ENCODE measurements around the gene ZMYM1. TPM values are rescaled to one million over a fixed set of nuclear protein-coding genes. Genes with fewer than 3 reads are reported as not detected.
A peak's percentile ranks its signal among the peaks of the same experiment; 100 is the strongest.
"Not testable (repeated sequence)": the region's sequence is repeated elsewhere in the genome, so short reads cannot be mapped to it uniquely, and the experiment has no call there.

ZMYM1 gene
- total and polyA plus RNA-seq, 4 donors = 4.5 to 16.4 (median 10.3) TPM

- Histone ChIP-seq H3K9me3 (ENCODE audit: control insufficient read depth, low read length) (peaks cover 6% of the 10 kb centered on the region), H3K4me1 (ENCODE audit: control insufficient read depth in 1 of 2, insufficient read depth in 2 of 2, low read length in 2 of 2) (no peaks in the 10 kb centered on the region), H3K4me3 (ENCODE audit: low read length in 2 of 2) (no peak overlapping the region), H3K27me3 (ENCODE audit: control insufficient read depth in 1 of 2, insufficient read depth in 2 of 2, low read length in 1 of 2) (no peaks in the 10 kb centered on the region), H3K36me3 (ENCODE audit: control insufficient read depth in 1 of 2, insufficient read depth in 2 of 2, low read length in 1 of 2) (no peaks in the 10 kb centered on the region), H3K27ac (ENCODE audit: low read depth in 1 of 2, low read length in 2 of 2) (no peak overlapping the region)
- DNase-seq (no peak), ATAC-seq (ENCODE audit: low FRiP score) (no peak)
- 82 to 83% methylated on average over 2 of the region's 2 CpGs for WGBS, 2 donors
- intact Hi-C loops (cut with DNase I) = no loop called here
These were observed 20.2 kb upstream of the ZMYM1 start for GRCh38 chr1:35058988-35059387.

GRCh38 chr1:35062518-35063196 lies 16.5 kb upstream of the ZMYM1 start:
- Histone ChIP-seq H3K27ac (ENCODE audit: low read depth in 1 of 2, low read length in 2 of 2) (no peak overlapping the region), H3K4me3 (ENCODE audit: low read length in 2 of 2) (no peak overlapping the region), H3K27me3 (ENCODE audit: control insufficient read depth in 1 of 2, insufficient read depth in 2 of 2, low read length in 1 of 2) (no peaks in the 10 kb centered on the region), H3K4me1 (ENCODE audit: control insufficient read depth in 1 of 2, insufficient read depth in 2 of 2, low read length in 2 of 2) (no peaks in the 10 kb centered on the region), H3K9me3 (ENCODE audit: control insufficient read depth, low read length) (peaks cover 6% of the 10 kb centered on the region), H3K36me3 (ENCODE audit: control insufficient read depth in 1 of 2, insufficient read depth in 2 of 2, low read length in 1 of 2) (no peaks in the 10 kb centered on the region)
- 29 to 49% methylated on average over 4 of the region's 4 CpGs for WGBS, 2 donors
- ATAC-seq (ENCODE audit: low FRiP score) (no peak), DNase-seq (peak in 1 of 2 donors; percentile 48)
- intact Hi-C loops (cut with DNase I) = no loop called here

GRCh38 chr1:35064265-35064664 lies 14.9 kb upstream of the ZMYM1 start:
- no peak for ATAC-seq (ENCODE audit: low FRiP score)
- H3K36me3 ChIP-seq (ENCODE audit: control insufficient read depth in 1 of 2, insufficient read depth in 2 of 2, low read length in 1 of 2) = no peaks in the 10 kb centered on the region
- intact Hi-C loops (cut with DNase I) = no loop called here
- H3K27me3 ChIP-seq (ENCODE audit: control insufficient read depth in 1 of 2, insufficient read depth in 2 of 2, low read length in 1 of 2) = no peaks in the 10 kb centered on the region
- H3K27ac ChIP-seq (ENCODE audit: low read depth in 1 of 2, low read length in 2 of 2) = no peak overlapping the region
- WGBS, 2 donors = 70 to 82% methylated on average over 2 of the region's 2 CpGs
- no peak for DNase-seq
- no peaks in the 10 kb centered on the region for H3K4me1 ChIP-seq (ENCODE audit: control insufficient read depth in 1 of 2, insufficient read depth in 2 of 2, low read length in 2 of 2)
- no peak overlapping the region for H3K4me3 ChIP-seq (ENCODE audit: low read length in 2 of 2)
- peaks cover 3% of the 10 kb centered on the region for H3K9me3 ChIP-seq (ENCODE audit: control insufficient read depth, low read length)

DNA sequence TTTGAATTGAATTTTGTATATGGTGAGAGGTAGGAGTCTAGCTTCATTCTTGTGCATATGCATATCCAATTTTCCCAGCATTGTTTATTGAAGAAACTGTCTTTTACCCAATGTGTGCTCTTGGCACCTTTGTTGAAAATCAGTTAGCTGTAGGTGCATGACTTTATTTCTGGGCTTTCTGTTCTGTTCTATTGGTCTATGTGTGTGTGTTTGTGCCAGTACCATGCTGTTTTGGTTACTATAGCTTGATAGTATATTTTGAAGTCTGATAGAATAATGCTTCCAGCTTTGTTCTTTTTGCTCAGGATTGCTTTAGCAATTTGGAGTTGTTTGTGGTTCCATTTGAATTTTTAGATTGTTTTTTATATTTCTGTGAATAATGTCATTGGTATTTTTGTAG lies 9.4 kb upstream of the ZMYM1 start:
- no peak for ATAC-seq (ENCODE audit: low FRiP score)
- Histone ChIP-seq H3K9me3 (ENCODE audit: control insufficient read depth, low read length) (no peaks in the 10 kb centered on the region), H3K36me3 (ENCODE audit: control insufficient read depth in 1 of 2, insufficient read depth in 2 of 2, low read length in 1 of 2) (no peaks in the 10 kb centered on the region), H3K4me1 (ENCODE audit: control insufficient read depth in 1 of 2, insufficient read depth in 2 of 2, low read length in 2 of 2) (no peaks in the 10 kb centered on the region), H3K27ac (ENCODE audit: low read depth in 1 of 2, low read length in 2 of 2) (no peak overlapping the region), H3K4me3 (ENCODE audit: low read length in 2 of 2) (no peak overlapping the region), H3K27me3 (ENCODE audit: control insufficient read depth in 1 of 2, insufficient read depth in 2 of 2, low read length in 1 of 2) (no peaks in the 10 kb centered on the region)
- intact Hi-C loops (cut with DNase I) = no loop called here
- no peak for DNase-seq

DNA sequence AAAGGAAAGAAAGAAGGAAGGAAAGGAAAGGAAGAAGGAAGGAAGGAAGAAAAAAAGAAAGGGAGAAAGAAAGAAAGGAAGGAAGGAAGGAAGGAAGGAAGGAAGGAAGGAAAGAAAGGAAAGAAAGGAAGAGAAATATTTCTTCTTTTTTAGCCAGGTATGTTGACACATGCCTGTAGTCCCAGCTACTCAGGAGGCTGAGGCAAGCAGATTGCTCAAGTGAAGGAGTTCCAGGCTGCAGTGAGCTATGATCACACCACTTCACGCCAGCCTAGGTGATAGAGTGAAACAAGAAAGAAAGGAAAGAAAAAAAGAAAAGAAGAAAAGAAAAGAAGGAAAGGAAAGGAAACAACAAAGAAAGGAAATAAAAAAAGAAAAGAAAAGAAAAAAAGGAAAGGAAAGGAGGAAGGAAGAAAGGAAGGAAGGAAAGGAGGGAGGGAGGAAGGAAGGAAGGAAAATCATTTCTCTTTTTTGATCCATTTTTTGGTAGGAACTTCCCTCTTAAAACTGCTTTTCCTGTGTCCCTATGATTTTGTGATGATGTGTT lies 5.8 kb upstream of the ZMYM1 start:
- H3K9me3 ChIP-seq (ENCODE audit: control insufficient read depth, low read length) = no peaks in the 10 kb centered on the region
- H3K27me3 ChIP-seq (ENCODE audit: control insufficient read depth in 1 of 2, insufficient read depth in 2 of 2, low read length in 1 of 2) = no peaks in the 10 kb centered on the region
- DNase-seq (no peak), ATAC-seq (ENCODE audit: low FRiP score) (no peak)
- H3K27ac ChIP-seq (ENCODE audit: low read depth in 1 of 2, low read length in 2 of 2) = no peak overlapping the region
- no peaks in the 10 kb centered on the region for H3K4me1 ChIP-seq (ENCODE audit: control insufficient read depth in 1 of 2, insufficient read depth in 2 of 2, low read length in 2 of 2)
- no peaks in the 10 kb centered on the region for H3K36me3 ChIP-seq (ENCODE audit: control insufficient read depth in 1 of 2, insufficient read depth in 2 of 2, low read length in 1 of 2)
- 75 to 83% methylated on average over 1 of the region's 1 CpG for WGBS, 2 donors
- no peak overlapping the region for H3K4me3 ChIP-seq (ENCODE audit: low read length in 2 of 2)
- intact Hi-C loops (cut with DNase I) = no loop called here

DNA sequence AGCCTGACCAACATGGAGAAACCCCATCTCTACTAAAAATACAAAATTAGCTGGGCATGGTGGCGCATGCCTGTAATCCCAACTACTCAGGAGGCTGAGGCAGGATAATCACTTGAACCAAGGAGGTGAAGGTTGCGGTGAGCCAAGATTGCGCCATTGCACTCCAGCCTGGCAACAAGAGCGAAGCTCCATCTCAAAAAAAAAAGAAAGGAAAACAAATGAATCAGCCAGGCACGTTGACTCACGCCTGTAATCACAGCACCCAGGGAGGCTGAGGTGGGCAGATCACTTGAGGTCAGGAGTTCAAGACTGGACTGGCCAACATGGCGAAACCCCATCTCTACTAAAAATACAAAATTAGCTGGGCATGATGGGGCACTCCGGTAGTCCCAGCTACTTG lies 2.8 kb upstream of the ZMYM1 start:
- ATAC-seq (ENCODE audit: low FRiP score); H3K4me1 ChIP-seq (ENCODE audit: control insufficient read depth in 1 of 2, insufficient read depth in 2 of 2, low read length in 2 of 2); H3K4me3 ChIP-seq (ENCODE audit: low read length in 2 of 2); H3K36me3 ChIP-seq (ENCODE audit: control insufficient read depth in 1 of 2, insufficient read depth in 2 of 2, low read length in 1 of 2); H3K27ac ChIP-seq (ENCODE audit: low read depth in 1 of 2, low read length in 2 of 2); DNase-seq; intact Hi-C loops (cut with DNase I); H3K27me3 ChIP-seq (ENCODE audit: control insufficient read depth in 1 of 2, insufficient read depth in 2 of 2, low read length in 1 of 2); H3K9me3 ChIP-seq (ENCODE audit: control insufficient read depth, low read length): not testable (repeated sequence)
- 77 to 78% methylated on average over 8 of the region's 8 CpGs for WGBS, 2 donors

DNA sequence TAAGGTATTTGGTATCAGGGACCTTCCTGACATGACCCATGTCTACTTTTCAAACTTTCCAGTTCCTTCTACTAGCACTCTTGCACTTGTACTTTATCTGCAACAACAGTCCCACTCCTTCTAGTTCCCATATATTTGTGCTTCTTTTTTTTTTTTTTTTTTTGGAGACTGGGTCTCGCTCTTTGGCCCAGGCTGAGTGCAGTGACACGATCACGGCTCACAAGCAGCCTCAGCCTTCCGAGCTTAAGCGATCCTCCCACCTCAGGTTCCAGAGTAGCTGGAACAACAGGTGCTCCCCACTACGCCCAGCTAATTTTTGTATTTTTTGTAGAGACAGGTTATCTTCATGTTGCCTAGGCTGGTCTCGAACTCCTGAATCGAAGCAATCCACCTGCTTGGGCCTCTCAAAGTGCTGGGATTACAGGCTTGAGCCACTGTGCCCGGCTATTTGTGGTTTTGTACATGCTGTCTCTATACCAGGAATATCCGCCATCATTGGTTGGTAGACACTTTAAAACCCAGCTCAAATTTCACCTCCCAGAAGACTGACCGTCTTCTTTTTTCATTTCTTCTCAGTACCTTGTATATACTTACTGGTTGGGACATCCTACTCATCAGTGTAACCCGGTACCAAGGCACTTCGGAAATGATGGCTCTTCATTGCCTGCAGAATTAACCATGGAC lies 1.1 kb downstream of the ZMYM1 start:
- intact Hi-C loops (cut with DNase I) = no loop called here
- Histone ChIP-seq H3K36me3 (ENCODE audit: control insufficient read depth in 1 of 2, insufficient read depth in 2 of 2, low read length in 1 of 2) (peaks cover 0 to 1% of the 10 kb centered on the region in 2 donors), H3K9me3 (ENCODE audit: control insufficient read depth, low read length) (no peaks in the 10 kb centered on the region), H3K4me1 (ENCODE audit: control insufficient read depth in 1 of 2, insufficient read depth in 2 of 2, low read length in 2 of 2) (no peaks in the 10 kb centered on the region), H3K27me3 (ENCODE audit: control insufficient read depth in 1 of 2, insufficient read depth in 2 of 2, low read length in 1 of 2) (no peaks in the 10 kb centered on the region), H3K4me3 (ENCODE audit: low read length in 2 of 2) (peak overlapping the region in 1 of 2 donors; percentile 44), H3K27ac (ENCODE audit: low read depth in 1 of 2, low read length in 2 of 2) (no peak overlapping the region)
- DNase-seq (no peak), ATAC-seq (ENCODE audit: low FRiP score) (no peak)
- 88 to 90% methylated on average over 13 of the region's 13 CpGs for WGBS, 2 donors

DNA sequence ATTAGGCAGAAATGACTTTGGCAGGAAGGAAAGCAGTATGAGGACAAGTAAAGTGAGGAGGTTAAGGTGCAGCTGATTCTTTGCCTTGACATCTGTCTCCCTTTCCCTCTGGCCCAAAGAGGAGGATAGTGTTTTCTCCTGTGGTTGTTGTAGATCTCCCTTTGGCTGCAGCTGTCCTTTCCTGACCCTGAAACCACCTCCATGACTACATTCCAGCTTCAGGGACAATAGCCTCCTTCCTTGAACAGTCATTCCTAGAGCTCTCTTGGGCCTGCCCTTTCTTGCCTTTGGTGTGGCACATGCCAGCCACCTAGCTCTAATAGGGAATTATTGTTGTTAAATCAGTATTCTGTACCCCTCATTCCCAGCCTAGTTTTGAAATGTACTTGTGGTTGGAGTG lies 6.2 kb downstream of the ZMYM1 start:
- no peaks in the 10 kb centered on the region for H3K4me1 ChIP-seq (ENCODE audit: control insufficient read depth in 1 of 2, insufficient read depth in 2 of 2, low read length in 2 of 2)
- ATAC-seq (ENCODE audit: low FRiP score) (no peak), DNase-seq (no peak)
- no peaks in the 10 kb centered on the region for H3K9me3 ChIP-seq (ENCODE audit: control insufficient read depth, low read length)
- peaks cover 0 to 2% of the 10 kb centered on the region in 2 donors for H3K36me3 ChIP-seq (ENCODE audit: control insufficient read depth in 1 of 2, insufficient read depth in 2 of 2, low read length in 1 of 2)
- no peaks in the 10 kb centered on the region for H3K27me3 ChIP-seq (ENCODE audit: control insufficient read depth in 1 of 2, insufficient read depth in 2 of 2, low read length in 1 of 2)
- no peak overlapping the region for H3K27ac ChIP-seq (ENCODE audit: low read depth in 1 of 2, low read length in 2 of 2)
- H3K4me3 ChIP-seq (ENCODE audit: low read length in 2 of 2) = no peak overlapping the region
- intact Hi-C loops (cut with DNase I) = no loop called here

- peaks cover 0 to 1% of the 10 kb centered on the region in 2 donors for H3K36me3 ChIP-seq (ENCODE audit: control insufficient read depth in 1 of 2, insufficient read depth in 2 of 2, low read length in 1 of 2)
- intact Hi-C loops (cut with DNase I) = no loop called here
- 1 to 42% methylated on average over 1 of the region's 1 CpG for WGBS, 2 donors
- H3K27ac ChIP-seq (ENCODE audit: low read depth in 1 of 2, low read length in 2 of 2) = no peak overlapping the region
- H3K9me3 ChIP-seq (ENCODE audit: control insufficient read depth, low read length) = no peaks in the 10 kb centered on the region
- ATAC-seq (ENCODE audit: low FRiP score) = no peak
- H3K27me3 ChIP-seq (ENCODE audit: control insufficient read depth in 1 of 2, insufficient read depth in 2 of 2, low read length in 1 of 2) = no peaks in the 10 kb centered on the region
- H3K4me1 ChIP-seq (ENCODE audit: control insufficient read depth in 1 of 2, insufficient read depth in 2 of 2, low read length in 2 of 2) = no peaks in the 10 kb centered on the region
- no peak for DNase-seq
- no peak overlapping the region for H3K4me3 ChIP-seq (ENCODE audit: low read length in 2 of 2)
These were observed 18.0 kb downstream of the ZMYM1 start for GRCh38 chr1:35097224-35097623.

All from aorta (tissue), 5 donors.